ENCODE results near the gene ACTN2. TPM values are rescaled to one million over a fixed set of nuclear protein-coding genes. Genes with fewer than 3 reads are reported as not detected.
A peak's percentile ranks its signal among the peaks of the same experiment; 100 is the strongest.
"Not testable (repeated sequence)": the region's sequence is repeated elsewhere in the genome, so short reads cannot be mapped to it uniquely, and the experiment has no call there.

Gene ACTN2
- polyA plus RNA-seq, 3 donors, result 0.07 TPM; not detected in 2

- peaks cover 0 to 3% (median 0%) of the 10 kb centered on the region in 7 donors for H3K9me3 Mint-ChIP-seq
- intact Hi-C loops (cut with micrococcal nuclease), result no loop called here
- no peaks in the 10 kb centered on the region for H3K27me3 ChIP-seq (ENCODE audit: control insufficient read depth in 2 of 2, insufficient read depth in 2 of 2, low read length in 2 of 2)
- no peaks in the 10 kb centered on the region for H3K79me2 ChIP-seq (ENCODE audit: insufficient read depth, low read length)
- peaks cover 2 to 6% (median 4%) of the 10 kb centered on the region in 3 donors for H3K27me3 Mint-ChIP-seq (ENCODE audit: low read depth in 3 of 3)
- H3K36me3 Mint-ChIP-seq, result no peaks in the 10 kb centered on the region
- no peak overlapping the region for H2AFZ ChIP-seq (ENCODE audit: insufficient read depth, low read depth, low read length, poor library complexity, severe bottlenecking)
- TF ChIP-seq CTCF (IDR thresholded peaks at IDR 0.05), result no peak
- H3K36me3 ChIP-seq (replicated peaks in 1 of 2; ENCODE audit: control insufficient read depth in 1 of 2, insufficient read depth in 2 of 2, low read length in 2 of 2), result no peaks in the 10 kb centered on the region
- no peak overlapping the region for H3K4me2 ChIP-seq (replicated peaks; ENCODE audit: extremely low read depth, low read length, poor library complexity, severe bottlenecking)
- 98% methylated on average over 5 of the region's 12 CpGs for WGBS (ENCODE audit: insufficient coverage)
- no peak overlapping the region for H3K4me3 ChIP-seq (replicated peaks in 1 of 3; ENCODE audit: low read depth in 2 of 3, low read length in 3 of 3)
- H3K9me3 ChIP-seq (replicated peaks in 1 of 2; ENCODE audit: control insufficient read depth in 1 of 2, insufficient read depth in 1 of 2, low read length in 2 of 2), result no peaks in the 10 kb centered on the region
- H3K27ac ChIP-seq (ENCODE audit: low read depth in 1 of 2, low read length in 2 of 2), result no peak overlapping the region
- peaks cover 3 to 6% of the 10 kb centered on the region in 2 donors for H3K4me1 ChIP-seq (ENCODE audit: control insufficient read depth in 1 of 2, insufficient read depth in 2 of 2, low read length in 2 of 2)
- H4K20me1 ChIP-seq (ENCODE audit: insufficient read depth, low read length), result no peaks in the 10 kb centered on the region
- H3K4me1 Mint-ChIP-seq, result peaks cover 9% of the 10 kb centered on the region
- no peak for DNase-seq
- H3K4me3 Mint-ChIP-seq, result no peak overlapping the region
- H3K27ac Mint-ChIP-seq, result no peak overlapping the region
- H3K9ac ChIP-seq (ENCODE audit: insufficient read depth, low read length, poor library complexity, severe bottlenecking), result no peak overlapping the region
These were observed 26.3 kb upstream of the ACTN2 start for GRCh38 chr1:236659792-236660587.

- Histone ChIP-seq H3K79me2 (ENCODE audit: insufficient read depth, low read length) (no peaks in the 10 kb centered on the region), H3K4me3 (replicated peaks in 1 of 3; ENCODE audit: low read depth in 2 of 3, low read length in 3 of 3) (no peak overlapping the region), H3K27ac (ENCODE audit: low read depth in 1 of 2, low read length in 2 of 2) (no peak overlapping the region), H3K4me1 (ENCODE audit: control insufficient read depth in 1 of 2, insufficient read depth in 2 of 2, low read length in 2 of 2) (peaks cover 3 to 6% of the 10 kb centered on the region in 2 donors), H3K4me2 (replicated peaks; ENCODE audit: extremely low read depth, low read length, poor library complexity, severe bottlenecking) (peak overlapping the region; percentile 20), H3K9ac (ENCODE audit: insufficient read depth, low read length, poor library complexity, severe bottlenecking) (no peak overlapping the region), H3K36me3 (replicated peaks in 1 of 2; ENCODE audit: control insufficient read depth in 1 of 2, insufficient read depth in 2 of 2, low read length in 2 of 2) (no peaks in the 10 kb centered on the region), H3K9me3 (replicated peaks in 1 of 2; ENCODE audit: control insufficient read depth in 1 of 2, insufficient read depth in 1 of 2, low read length in 2 of 2) (no peaks in the 10 kb centered on the region), H4K20me1 (ENCODE audit: insufficient read depth, low read length) (no peaks in the 10 kb centered on the region), H3K27me3 (ENCODE audit: control insufficient read depth in 2 of 2, insufficient read depth in 2 of 2, low read length in 2 of 2) (no peaks in the 10 kb centered on the region), H2AFZ (ENCODE audit: insufficient read depth, low read depth, low read length, poor library complexity, severe bottlenecking) (peak overlapping the region; percentile 36)
- no CpG with 5 or more reads among the region's 1 CpG for WGBS (ENCODE audit: insufficient coverage)
- Mint-ChIP-seq H3K27me3 (ENCODE audit: low read depth in 3 of 3) (peaks cover 2 to 5% (median 2%) of the 10 kb centered on the region in 3 donors), H3K9me3 (peaks cover 0 to 9% (median 2%) of the 10 kb centered on the region in 7 donors), H3K36me3 (no peaks in the 10 kb centered on the region), H3K27ac (no peak overlapping the region), H3K4me3 (no peak overlapping the region), H3K4me1 (peaks cover 9% of the 10 kb centered on the region)
- intact Hi-C loops (cut with micrococcal nuclease), result no loop called here
- DNase-seq, result no peak
- no peak for TF ChIP-seq CTCF (IDR thresholded peaks at IDR 0.05)
These were observed 22.4 kb upstream of the ACTN2 start for GRCh38 chr1:236663934-236664333.

- H3K4me3 Mint-ChIP-seq; H3K27ac ChIP-seq (ENCODE audit: low read depth in 1 of 2, low read length in 2 of 2); H3K27me3 ChIP-seq (ENCODE audit: control insufficient read depth in 2 of 2, insufficient read depth in 2 of 2, low read length in 2 of 2); H3K9me3 Mint-ChIP-seq; H4K20me1 ChIP-seq (ENCODE audit: insufficient read depth, low read length); H3K4me1 Mint-ChIP-seq; H3K4me3 ChIP-seq (replicated peaks in 1 of 3; ENCODE audit: low read depth in 2 of 3, low read length in 3 of 3); H3K4me1 ChIP-seq (ENCODE audit: control insufficient read depth in 1 of 2, insufficient read depth in 2 of 2, low read length in 2 of 2); intact Hi-C loops (cut with micrococcal nuclease); H3K9ac ChIP-seq (ENCODE audit: insufficient read depth, low read length, poor library complexity, severe bottlenecking); H3K36me3 ChIP-seq (replicated peaks in 1 of 2; ENCODE audit: control insufficient read depth in 1 of 2, insufficient read depth in 2 of 2, low read length in 2 of 2); H2AFZ ChIP-seq (ENCODE audit: insufficient read depth, low read depth, low read length, poor library complexity, severe bottlenecking); H3K36me3 Mint-ChIP-seq; H3K79me2 ChIP-seq (ENCODE audit: insufficient read depth, low read length); DNase-seq; H3K27ac Mint-ChIP-seq; H3K27me3 Mint-ChIP-seq (ENCODE audit: low read depth in 3 of 3); H3K4me2 ChIP-seq (replicated peaks; ENCODE audit: extremely low read depth, low read length, poor library complexity, severe bottlenecking); H3K9me3 ChIP-seq (replicated peaks in 1 of 2; ENCODE audit: control insufficient read depth in 1 of 2, insufficient read depth in 1 of 2, low read length in 2 of 2): not testable (repeated sequence)
- WGBS (ENCODE audit: insufficient coverage), result 100% methylated on average over 1 of the region's 5 CpGs
These were observed 17.4 kb upstream of the ACTN2 start for GRCh38 chr1:236668909-236669308.

Measured in CD14-positive monocyte (primary cell).